Keratinocyte (primary cell): ENCODE data around the gene RND3. TPM values are rescaled to one million over a fixed set of nuclear protein-coding genes. Genes with fewer than 3 reads are reported as not detected.

Source experiments
- DNase-seq: peaks from one replicate; pipeline ENCODE4 v3.0.0-alpha.2; 2011; ENCODE audit warnings: low read depth, missing footprints, low spot score
- FAIRE-seq: peaks from 2 replicates; lab custom pipeline; 2011; peaks lifted over from hg19 to GRCh38; lab: Jason Lieb, UNC
- H2AFZ ChIP-seq: 2 replicates; pipeline ENCODE4 v1.6.0; 2012; ENCODE audit warnings: low read length, control low read depth, inconsistent platforms; ENCODE audit not compliant: control insufficient read depth
- H3K27ac ChIP-seq: 2 replicates; pipeline ENCODE4 v1.5.1; 2011; ENCODE audit warnings: low read length; ENCODE audit not compliant: control insufficient read depth, insufficient read depth
- H3K27me3 ChIP-seq: 3 replicates; pipeline ENCODE4 v1.6.0; 2011; ENCODE audit warnings: low read length; ENCODE audit not compliant: control insufficient read depth, insufficient read depth; ENCODE audit errors: extremely low read depth
- H3K36me3 ChIP-seq, 2 experiments: 2 replicates in 1 of 2; 3 replicates in 1 of 2; pipeline ENCODE4 v1.5.1; 2011; ENCODE audit warnings: low read length in 2 of 2, mild to moderate bottlenecking in 1 of 2; ENCODE audit not compliant: control insufficient read depth in 2 of 2, insufficient read depth in 2 of 2; ENCODE audit errors: extremely low read depth in 1 of 2
- H3K4me1 ChIP-seq: 3 replicates; pipeline ENCODE4 v1.5.1; 2011; ENCODE audit warnings: low read length; ENCODE audit not compliant: control insufficient read depth, insufficient read depth; ENCODE audit errors: extremely low read depth
- H3K4me2 ChIP-seq: 3 replicates; pipeline ENCODE4 v1.6.0; 2011; ENCODE audit warnings: low read depth, low read length; ENCODE audit not compliant: control insufficient read depth, insufficient read depth; ENCODE audit errors: extremely low read depth
- H3K4me3 ChIP-seq, 3 experiments: fragments of 200-600 bp in 1 of 3; sonication (generic) in 1 of 3; 2 replicates in 2 of 3; 3 replicates in 1 of 3; pipeline ENCODE4 v1.5.1; 2011 to 2016; ENCODE audit warnings: low read length in 3 of 3, mild to moderate bottlenecking in 3 of 3, control low read depth in 2 of 3, inconsistent platforms in 1 of 3, low read depth in 1 of 3, mixed read lengths in 1 of 3, mixed run types in 1 of 3, moderate library complexity in 1 of 3; ENCODE audit not compliant: control insufficient read depth in 2 of 3, insufficient read depth in 2 of 3; ENCODE audit errors: extremely low read depth in 1 of 3
- H3K79me2 ChIP-seq: 2 replicates; pipeline ENCODE4 v1.6.0; 2012; ENCODE audit warnings: low read length; ENCODE audit not compliant: control insufficient read depth, insufficient read depth
- H3K9ac ChIP-seq: 3 replicates; pipeline ENCODE4 v1.6.0; 2011; ENCODE audit warnings: low read length; ENCODE audit not compliant: control insufficient read depth, insufficient read depth; ENCODE audit errors: extremely low read depth
- H3K9me1 ChIP-seq: 3 replicates; pipeline ENCODE4 v1.6.0; 2011; ENCODE audit warnings: low read length; ENCODE audit not compliant: control insufficient read depth, insufficient read depth; ENCODE audit errors: extremely low read depth
- H3K9me3 ChIP-seq: 2 replicates; pipeline ENCODE4 v1.5.1; 2012; ENCODE audit warnings: low read depth, low read length; ENCODE audit not compliant: control insufficient read depth
- H4K20me1 ChIP-seq: 3 replicates; pipeline ENCODE4 v1.6.0; 2011; ENCODE audit warnings: low read length; ENCODE audit not compliant: control insufficient read depth, insufficient read depth; ENCODE audit errors: extremely low read depth
- EZH2 ChIP-seq: IDR thresholded peaks from one replicate; pipeline ENCODE4 v1.6.1; 2012; ENCODE audit warnings: inconsistent platforms, mild to moderate bottlenecking, low read length, moderate library complexity
- dilution Hi-C: fragments of 300-500 bp; cut with MboI; formaldehyde crosslinking; loops from one replicate; pipeline ENCODE4 v1.7.0; 2020; ENCODE audit warnings: low sequenced_read_pairs; ENCODE audit not compliant: extremely low pct_ligation_motif_present
- polyA plus RNA-seq, 5 experiments: library from polyadenylated mRNA; depleted of rRNA in 3 of 5; stranded (reverse) in 3 of 5; stranded (forward) in 1 of 5; unstranded in 1 of 5; fragments of >200 nt; gene quantifications; 1 replicate in 1 of 5; 2 replicates in 3 of 5; 3 replicates in 1 of 5; pipeline versions ENCODE4 v1.2.1 to v1.2.3, GENCODE V29; 2011 to 2012; ENCODE audit warnings: missing spikeins in 2 of 5, low read depth in 1 of 5, low replicate concordance in 1 of 5
- TF ChIP-seq, protein P1 (sequence below), 3 experiments: IDR thresholded peaks in 1 of 3; conservative IDR thresholded peaks in 1 of 3; optimal IDR thresholded peaks in 1 of 3; 2 replicates in 2 of 3; 3 replicates in 1 of 3; pipeline versions ENCODE3 to v1.5.1; 2011; ENCODE audit warnings: low read length in 3 of 3, mild to moderate bottlenecking in 3 of 3, moderate library complexity in 2 of 3, control low read depth in 1 of 3, inconsistent platforms in 1 of 3; ENCODE audit not compliant: insufficient read depth in 2 of 3; ENCODE audit errors: extremely low read depth in 1 of 3

Gene RND3
- polyA plus RNA-seq, 1 donor (not counting 4 experiments of a cell fraction or from before 2014, with no cell fraction given): 202 TPM

DNA sequence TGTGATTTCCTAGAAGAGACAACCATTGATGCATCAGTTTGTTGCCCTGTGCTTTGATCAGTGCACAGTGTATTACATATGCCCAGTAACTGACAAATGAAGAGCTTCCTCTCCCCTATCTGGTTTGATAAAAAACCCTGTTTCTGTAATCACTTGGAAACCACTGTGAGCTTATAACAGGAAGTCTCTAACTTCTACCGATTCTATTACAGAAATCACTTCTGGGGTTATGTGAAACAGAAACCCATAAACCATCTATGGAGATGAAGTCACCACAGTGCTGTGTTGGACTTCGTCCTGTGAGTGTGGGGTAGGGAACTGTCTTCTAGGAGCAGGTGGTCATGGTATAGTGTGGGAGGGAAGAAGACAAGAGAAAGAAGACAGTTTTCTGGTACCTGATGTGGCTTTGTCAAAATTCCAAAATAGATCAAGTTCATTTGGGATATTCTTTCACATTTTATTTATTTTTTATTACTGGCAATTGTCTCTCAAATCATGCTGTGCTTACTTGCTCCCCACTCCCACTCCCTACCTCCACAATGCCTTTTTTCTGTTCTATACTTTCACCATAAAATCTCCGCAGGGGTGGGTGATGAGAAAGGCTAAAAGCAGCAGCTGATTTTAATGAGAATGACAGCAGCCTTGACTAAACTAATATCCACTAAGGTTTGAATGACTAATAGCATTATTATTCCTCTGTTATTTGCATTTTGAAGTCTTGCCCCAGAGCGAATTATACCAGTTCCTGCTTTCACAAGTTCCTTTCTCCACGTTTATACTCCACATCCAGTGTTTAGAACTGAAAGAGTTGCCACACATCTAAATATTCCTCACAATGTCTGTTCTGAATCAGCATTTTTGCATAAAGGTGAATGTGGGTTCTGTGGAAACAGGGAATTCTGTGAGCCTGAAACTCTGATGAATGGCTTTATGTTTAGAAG, 41.7 kb upstream of the RND3 start:
- Histone ChIP-seq H2AFZ (peak overlapping the region; percentile 50), H3K79me2 (no peaks in the 10 kb centered on the region), H4K20me1 (no peaks in the 10 kb centered on the region), H3K4me1 (peaks cover 56% of the 10 kb centered on the region), H3K4me2 (peak overlapping the region; percentile 71), H3K9me3 (no peaks in the 10 kb centered on the region), H3K9me1 (no peaks in the 10 kb centered on the region), H3K27ac (peak overlapping the region; percentile 90), H3K9ac (peak overlapping the region; percentile 61), H3K4me3 (peak overlapping the region in 2 of 3 experiments; percentile 3 to 35), H3K27me3 (no peaks in the 10 kb centered on the region), H3K36me3 (no peaks in the 10 kb centered on the region)
- no peak for DNase-seq
- dilution Hi-C loops: no loop called here
- TF ChIP-seq, protein P1, sequence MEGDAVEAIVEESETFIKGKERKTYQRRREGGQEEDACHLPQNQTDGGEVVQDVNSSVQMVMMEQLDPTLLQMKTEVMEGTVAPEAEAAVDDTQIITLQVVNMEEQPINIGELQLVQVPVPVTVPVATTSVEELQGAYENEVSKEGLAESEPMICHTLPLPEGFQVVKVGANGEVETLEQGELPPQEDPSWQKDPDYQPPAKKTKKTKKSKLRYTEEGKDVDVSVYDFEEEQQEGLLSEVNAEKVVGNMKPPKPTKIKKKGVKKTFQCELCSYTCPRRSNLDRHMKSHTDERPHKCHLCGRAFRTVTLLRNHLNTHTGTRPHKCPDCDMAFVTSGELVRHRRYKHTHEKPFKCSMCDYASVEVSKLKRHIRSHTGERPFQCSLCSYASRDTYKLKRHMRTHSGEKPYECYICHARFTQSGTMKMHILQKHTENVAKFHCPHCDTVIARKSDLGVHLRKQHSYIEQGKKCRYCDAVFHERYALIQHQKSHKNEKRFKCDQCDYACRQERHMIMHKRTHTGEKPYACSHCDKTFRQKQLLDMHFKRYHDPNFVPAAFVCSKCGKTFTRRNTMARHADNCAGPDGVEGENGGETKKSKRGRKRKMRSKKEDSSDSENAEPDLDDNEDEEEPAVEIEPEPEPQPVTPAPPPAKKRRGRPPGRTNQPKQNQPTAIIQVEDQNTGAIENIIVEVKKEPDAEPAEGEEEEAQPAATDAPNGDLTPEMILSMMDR (optimal IDR thresholded peaks at IDR 0.05 in 1 of 3, IDR thresholded peaks at IDR 0.05 in 1 of 3, conservative IDR thresholded peaks at IDR 0.05 in 1 of 3; ENCODE audit: extremely low read depth in 1 of 3, insufficient read depth in 2 of 3, low read length in 3 of 3): no peak
- no peak for TF ChIP-seq EZH2
- FAIRE-seq: peak; percentile 76

DNA sequence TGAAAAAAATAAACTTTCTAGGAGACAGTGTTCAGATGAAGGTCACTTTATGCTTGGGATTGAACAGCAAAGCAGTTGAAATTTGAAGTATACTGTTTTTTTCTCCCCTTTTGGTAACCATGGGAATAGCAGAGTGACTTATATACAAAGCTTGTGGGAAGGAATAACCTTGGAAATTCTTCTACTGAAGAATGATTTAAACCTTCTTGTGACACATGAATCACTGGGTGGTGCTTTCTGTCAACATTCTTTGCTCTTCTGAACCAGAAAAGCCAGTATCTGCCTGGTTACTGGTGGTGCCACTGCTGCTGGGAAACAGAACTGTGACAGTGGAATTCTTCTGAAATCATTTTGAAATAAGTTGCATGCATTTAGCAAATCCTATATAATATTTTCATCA, 39.4 kb upstream of the RND3 start:
- Histone ChIP-seq H3K4me2 (peak overlapping the region; percentile 54), H3K79me2 (no peaks in the 10 kb centered on the region), H3K4me1 (peaks cover 42% of the 10 kb centered on the region), H3K36me3 (no peaks in the 10 kb centered on the region), H3K9ac (peak overlapping the region; percentile 42), H3K4me3 (no peak overlapping the region), H3K9me3 (no peaks in the 10 kb centered on the region), H3K27me3 (no peaks in the 10 kb centered on the region), H2AFZ (no peak overlapping the region), H3K27ac (peak overlapping the region; percentile 94), H4K20me1 (no peaks in the 10 kb centered on the region), H3K9me1 (no peaks in the 10 kb centered on the region)
- TF ChIP-seq, protein P1 (optimal IDR thresholded peaks at IDR 0.05 in 1 of 3, IDR thresholded peaks at IDR 0.05 in 1 of 3, conservative IDR thresholded peaks at IDR 0.05 in 1 of 3; ENCODE audit: extremely low read depth in 1 of 3, insufficient read depth in 2 of 3, low read length in 3 of 3): no peak
- TF ChIP-seq EZH2: no peak
- DNase-seq (peak; percentile 81), FAIRE-seq (peak; percentile 73)
- dilution Hi-C loops: no loop called here
